ENCODE results near the gene CAMK2A.

The CAMK2A gene

GRCh38 chr5:150251504-150251903 lies 38.1 kb downstream of the CAMK2A start:
- Histone ChIP-seq H3K4me1 (ENCODE audit: control insufficient read depth, insufficient read depth, low read length) (no peaks in the 10 kb centered on the region), H3K9me3 (ENCODE audit: control insufficient read depth, insufficient read depth, low read depth, low read length) (no peaks in the 10 kb centered on the region), H3K4me3 (ENCODE audit: low read depth, low read length) (no peak overlapping the region), H3K27ac (ENCODE audit: extremely low read depth, low read depth, low read length) (no peak overlapping the region), H3K36me3 (ENCODE audit: control insufficient read depth in 2 of 2, insufficient read depth in 1 of 2, low read length in 2 of 2) (no peaks in the 10 kb centered on the region)
- ChIA-PET CTCF (no interaction called here), POLR2A (no interaction called here)
- no peak for TF ChIP-seq ZNF350 (tag by site-specific recombination; IDR thresholded peaks at IDR 0.05)
- no peak for TF ChIP-seq KLF1 (tag by site-specific recombination; IDR thresholded peaks at IDR 0.05)
- TF ChIP-seq KLF8 (tag by site-specific recombination; IDR thresholded peaks at IDR 0.05) = no peak
- TF ChIP-seq ZNF280C (tag by site-specific recombination; IDR thresholded peaks at IDR 0.05) = no peak

GRCh38 chr5:150249744-150250143 lies 39.8 kb downstream of the CAMK2A start:
- CTCF ChIA-PET = interaction anchor here (0.7 kb wide), 1 partner anchor 186 kb away, joined by 3 read pairs; no protein-coding TSS in a partner anchor

GRCh38 chr5:150248946-150249345 lies 40.6 kb downstream of the CAMK2A start:
- H3K4me1 ChIP-seq (ENCODE audit: control insufficient read depth, insufficient read depth, low read length) = no peaks in the 10 kb centered on the region
- ChIA-PET POLR2A (no interaction called here), CTCF (interaction anchor here (0.6 to 0.7 kb wide), 2 partner anchors 187 to 258 kb away, joined by 3 read pairs; no protein-coding TSS in a partner anchor)
- no peaks in the 10 kb centered on the region for H3K36me3 ChIP-seq (ENCODE audit: control insufficient read depth in 2 of 2, insufficient read depth in 1 of 2, low read length in 2 of 2)
- no peak overlapping the region for H3K27ac ChIP-seq (ENCODE audit: extremely low read depth, low read depth, low read length)
- no peak overlapping the region for H3K4me3 ChIP-seq (ENCODE audit: low read depth, low read length)
- H3K9me3 ChIP-seq (ENCODE audit: control insufficient read depth, insufficient read depth, low read depth, low read length) = no peaks in the 10 kb centered on the region
- TF ChIP-seq PRDM6 (tag by site-specific recombination; IDR thresholded peaks at IDR 0.05) (no peak), ZNF266 (tag by site-specific recombination; IDR thresholded peaks at IDR 0.05; ENCODE audit: low read depth) (no peak), OSR2 (tag by site-specific recombination; IDR thresholded peaks at IDR 0.05) (no peak), ZNF600 (tag by site-specific recombination; IDR thresholded peaks at IDR 0.05) (no peak), ZNF585B (tag by site-specific recombination; IDR thresholded peaks at IDR 0.05) (no peak), ZNF391 (tag by site-specific recombination; IDR thresholded peaks at IDR 0.05; ENCODE audit: borderline replicate concordance, low read depth) (no peak), ZNF140 (tag by site-specific recombination; IDR thresholded peaks at IDR 0.05) (no peak), ZNF560 (tag by site-specific recombination; IDR thresholded peaks at IDR 0.05; ENCODE audit: borderline replicate concordance) (no peak), ZNF248 (tag by site-specific recombination; IDR thresholded peaks at IDR 0.05) (no peak), ZNF830 (tag by site-specific recombination; IDR thresholded peaks at IDR 0.05; ENCODE audit: low read depth) (no peak)

More at GRCh38 chr5:150249744-150250143, 39.8 kb downstream of the CAMK2A start:
- Histone ChIP-seq H3K27ac (ENCODE audit: extremely low read depth, low read depth, low read length) (no peak overlapping the region), H3K4me1 (ENCODE audit: control insufficient read depth, insufficient read depth, low read length) (no peaks in the 10 kb centered on the region), H3K36me3 (ENCODE audit: control insufficient read depth in 2 of 2, insufficient read depth in 1 of 2, low read length in 2 of 2) (no peaks in the 10 kb centered on the region), H3K9me3 (ENCODE audit: control insufficient read depth, insufficient read depth, low read depth, low read length) (no peaks in the 10 kb centered on the region), H3K4me3 (ENCODE audit: low read depth, low read length) (no peak overlapping the region)
- TF ChIP-seq ZNF280D (tag by site-specific recombination; IDR thresholded peaks at IDR 0.05) (no peak), ZFP3 (tag by site-specific recombination; IDR thresholded peaks at IDR 0.05; ENCODE audit: low read depth) (no peak), ZNF23 (tag by site-specific recombination; IDR thresholded peaks at IDR 0.05; ENCODE audit: borderline replicate concordance) (no peak), CTCF (tag by site-specific recombination; IDR thresholded peaks at IDR 0.05) (0 out of 2 replicates have a peak, but pooled peaks have one; percentile 20)
- POLR2A ChIA-PET = no interaction called here

Measured in HEK293 (cell line).